PC-9 (cell line): ENCODE measurements around the gene PRKAA2. TPM values are rescaled to one million over a fixed set of nuclear protein-coding genes. Genes with fewer than 3 reads are reported as not detected.

Experiments
- BruUV-seq: library from RNA; stranded (reverse); fragments of 400-500 nt; replicated peaks from 2 replicates; lab custom pipeline; 2021; lab: Mats Ljungman, UMichigan
- CTCF ChIA-PET: fragments of 300-600 bp; sonication (Branson Sonifier 250); formaldehyde crosslinking; loops from one replicate; lab custom pipeline; 2022; ENCODE audit warnings: antibody characterized with exemption; lab: Charles Lee
- POLR2A ChIA-PET: fragments of 300-600 bp; sonication (Branson Sonifier 250); formaldehyde crosslinking; loops from one replicate; lab custom pipeline; 2022; ENCODE audit warnings: antibody characterized with exemption; ENCODE audit not compliant: unreplicated experiment; lab: Charles Lee
- DNase-seq, 2 experiments: peaks; one replicate each; pipeline versions ENCODE4 v3.0.0 to v3.0.0-alpha.2; 2015 to 2022; ENCODE audit warnings: mixed read lengths in 1 of 2
- H2AFZ ChIP-seq: fragments of 200-600 bp; sonication (generic); 2 replicates; pipeline ENCODE4 v1.8.1; 2017; ENCODE audit warnings: antibody characterized with exemption
- H3F3A ChIP-seq: fragments of 200-600 bp; sonication (generic); 2 replicates; pipeline ENCODE4 v1.8.1; 2017; ENCODE audit warnings: antibody characterized with exemption, mild to moderate bottlenecking, low read depth; ENCODE audit not compliant: insufficient read depth
- H3K27ac ChIP-seq: fragments of 200-600 bp; sonication (generic); 2 replicates; pipeline ENCODE4 v1.6.1; 2016; ENCODE audit warnings: mixed run types
- H3K27me3 ChIP-seq: fragments of 200-600 bp; sonication (generic); 2 replicates; pipeline ENCODE4 v1.6.1; 2016; ENCODE audit warnings: low read depth, mixed run types; ENCODE audit not compliant: insufficient read depth
- H3K36me3 ChIP-seq: fragments of 200-600 bp; sonication (generic); 2 replicates; pipeline ENCODE4 v1.6.1; 2016; ENCODE audit warnings: low read depth, mixed run types
- H3K4me1 ChIP-seq: fragments of 200-600 bp; sonication (generic); replicated peaks from 2 replicates; pipeline ENCODE4 v1.6.1; 2016; ENCODE audit warnings: mixed run types; ENCODE audit not compliant: insufficient read depth
- H3K4me2 ChIP-seq: fragments of 200-600 bp; sonication (generic); 2 replicates; pipeline ENCODE4 v1.6.1; 2017; ENCODE audit warnings: mixed run types
- H3K4me3 ChIP-seq: fragments of 200-600 bp; sonication (generic); 2 replicates; pipeline ENCODE4 v1.6.1; 2016; ENCODE audit warnings: mixed run types
- H3K79me2 ChIP-seq: fragments of 200-600 bp; sonication (generic); 2 replicates; pipeline ENCODE4 v1.6.1; 2017; ENCODE audit warnings: low read depth, mixed run types
- H3K9me2 ChIP-seq: fragments of 200-600 bp; sonication (generic); 2 replicates; pipeline ENCODE4 v1.8.1; 2017; ENCODE audit warnings: mild to moderate bottlenecking; ENCODE audit not compliant: insufficient read depth
- H3K9me3 ChIP-seq: fragments of 200-600 bp; sonication (generic); 2 replicates; pipeline ENCODE4 v1.8.1; 2016; ENCODE audit warnings: low read depth; ENCODE audit not compliant: insufficient read depth
- H4K20me1 ChIP-seq: fragments of 200-600 bp; sonication (generic); 2 replicates; pipeline ENCODE4 v1.8.1; 2017; ENCODE audit not compliant: insufficient read depth
- CTCF ChIP-seq: fragments of 200-600 bp; sonication (generic); conservative IDR thresholded peaks from 2 replicates; pipeline ENCODE4 v1.6.1; 2017; ENCODE audit warnings: mixed run types, antibody characterized with exemption, mild to moderate bottlenecking, moderate library complexity
- EZH2 ChIP-seq: fragments of 200-600 bp; sonication (generic); IDR thresholded peaks from 2 replicates; pipeline ENCODE4 v1.8.0; 2017; ENCODE audit warnings: antibody characterized with exemption, low read depth
- intact Hi-C: fragments of 100-400 bp; cut with micrococcal nuclease; formaldehyde crosslinking; loops from one replicate; pipeline ENCODE4 v1.10.0; 2022; ENCODE audit not compliant: unreplicated experiment
- total RNA-seq: library from RNA; stranded (reverse); gene quantifications from 2 replicates; pipeline ENCODE4 v1.2.3, GENCODE V29; 2021

The PRKAA2 gene
- total RNA-seq, 1 experiment from 2014 or later: 5.0 TPM

GRCh38 chr1:56627019-56627635, 18.0 kb upstream of the PRKAA2 start:
- Histone ChIP-seq H3K9me3 (no peaks in the 10 kb centered on the region), H3K79me2 (no peaks in the 10 kb centered on the region), H3K27ac (no peak overlapping the region), H3K36me3 (no peaks in the 10 kb centered on the region), H4K20me1 (no peaks in the 10 kb centered on the region), H3K27me3 (no peaks in the 10 kb centered on the region), H3K9me2 (no peaks in the 10 kb centered on the region), H3K4me1 (no peaks in the 10 kb centered on the region), H2AFZ (no peak overlapping the region), H3K4me2 (no peak overlapping the region), H3F3A (no peaks in the 10 kb centered on the region), H3K4me3 (no peak overlapping the region)
- no peak for DNase-seq
- POLR2A ChIA-PET: no interaction called here
- BruUV-seq: no TSS peak
- TF ChIP-seq EZH2 (no peak), CTCF (no peak)
- intact Hi-C loops: no loop called here
- CTCF ChIA-PET: no interaction called here

- intact Hi-C loops: no loop called here
- no peak overlapping the region for H3K4me2 ChIP-seq
Observed at GRCh38 chr1:56627636-56628039, 17.5 kb upstream of the PRKAA2 start.

GRCh38 chr1:56630786-56631185, 14.3 kb upstream of the PRKAA2 start:
- no peak overlapping the region for H2AFZ ChIP-seq
- no peaks in the 10 kb centered on the region for H3K9me3 ChIP-seq
- CTCF ChIA-PET: no interaction called here
- H3K9me2 ChIP-seq: no peaks in the 10 kb centered on the region
- H3F3A ChIP-seq: no peaks in the 10 kb centered on the region
- DNase-seq: no peak
- no peaks in the 10 kb centered on the region for H3K79me2 ChIP-seq
- no peaks in the 10 kb centered on the region for H3K36me3 ChIP-seq
- no peaks in the 10 kb centered on the region for H4K20me1 ChIP-seq
- POLR2A ChIA-PET: interaction anchor here (0.5 kb wide), 1 partner anchor 1397 kb away, joined by 3 read pairs; no protein-coding TSS in a partner anchor
- no peaks in the 10 kb centered on the region for H3K4me1 ChIP-seq
- H3K27me3 ChIP-seq: no peaks in the 10 kb centered on the region
- no peak overlapping the region for H3K27ac ChIP-seq
- intact Hi-C loops: no loop called here
- BruUV-seq: no TSS peak
- H3K4me3 ChIP-seq: no peak overlapping the region
- no peak overlapping the region for H3K4me2 ChIP-seq
- no peak for TF ChIP-seq EZH2
- TF ChIP-seq CTCF: no peak

More at GRCh38 chr1:56627636-56628039, 17.5 kb upstream of the PRKAA2 start:
- Histone ChIP-seq H3K36me3 (no peaks in the 10 kb centered on the region), H3K4me3 (no peak overlapping the region), H3K27me3 (no peaks in the 10 kb centered on the region), H3K9me3 (no peaks in the 10 kb centered on the region), H3K9me2 (no peaks in the 10 kb centered on the region), H3F3A (no peaks in the 10 kb centered on the region), H3K79me2 (no peaks in the 10 kb centered on the region), H2AFZ (no peak overlapping the region), H3K4me1 (no peaks in the 10 kb centered on the region), H4K20me1 (no peaks in the 10 kb centered on the region), H3K27ac (no peak overlapping the region)
- ChIA-PET POLR2A (no interaction called here), CTCF (interaction anchor here (0.6 kb wide), 1 partner anchor 992 kb away, joined by 4 read pairs; no protein-coding TSS in a partner anchor)
- TF ChIP-seq CTCF (no peak), EZH2 (no peak)
- BruUV-seq: no TSS peak
- no peak for DNase-seq
